Measurements from ENCODE around the gene FMN1.

The FMN1 gene

GRCh38 chr15:32982001-32982400, 212.5 kb downstream of the FMN1 start:
- H3K4me1 ChIP-seq (ENCODE audit: low read depth, poor library complexity, severe bottlenecking): no peaks in the 10 kb centered on the region
- TF ChIP-seq CTCF (conservative IDR thresholded peaks at IDR 0.05; ENCODE audit: low read depth, low read length): no peak
- H4K20me1 ChIP-seq (ENCODE audit: insufficient read depth): no peaks in the 10 kb centered on the region
- H3K9ac ChIP-seq: no peak overlapping the region
- no peak overlapping the region for H3K27ac ChIP-seq
- no peak overlapping the region for H3K4me2 ChIP-seq
- no peak overlapping the region for H2AFZ ChIP-seq (ENCODE audit: low read depth)
- no peaks in the 10 kb centered on the region for H3K36me3 ChIP-seq (ENCODE audit: insufficient read depth)
- no peak overlapping the region for H3K4me3 ChIP-seq (IDR thresholded peaks at IDR 0.05; ENCODE audit: insufficient read depth, low read depth, low read length)
- H3K79me2 ChIP-seq (ENCODE audit: insufficient read depth, low read depth): no peaks in the 10 kb centered on the region
- H3K27me3 ChIP-seq (ENCODE audit: insufficient read depth, low read depth): no peaks in the 10 kb centered on the region

GRCh38 chr15:32981536-32981935, 213.0 kb downstream of the FMN1 start:
- no peaks in the 10 kb centered on the region for H4K20me1 ChIP-seq (ENCODE audit: insufficient read depth)
- no peaks in the 10 kb centered on the region for H3K4me1 ChIP-seq (ENCODE audit: low read depth, poor library complexity, severe bottlenecking)
- no peak for TF ChIP-seq CTCF (conservative IDR thresholded peaks at IDR 0.05; ENCODE audit: low read depth, low read length)
- H3K9ac ChIP-seq: no peak overlapping the region
- no peaks in the 10 kb centered on the region for H3K27me3 ChIP-seq (ENCODE audit: insufficient read depth, low read depth)
- H3K36me3 ChIP-seq (ENCODE audit: insufficient read depth): no peaks in the 10 kb centered on the region
- no peaks in the 10 kb centered on the region for H3K79me2 ChIP-seq (ENCODE audit: insufficient read depth, low read depth)
- H3K4me2 ChIP-seq: no peak overlapping the region
- H3K4me3 ChIP-seq (IDR thresholded peaks at IDR 0.05; ENCODE audit: insufficient read depth, low read depth, low read length): no peak overlapping the region
- no peak overlapping the region for H2AFZ ChIP-seq (ENCODE audit: low read depth)
- no peak overlapping the region for H3K27ac ChIP-seq

GRCh38 chr15:32979710-32980109, 214.8 kb downstream of the FMN1 start:
- no peak for TF ChIP-seq CTCF (conservative IDR thresholded peaks at IDR 0.05; ENCODE audit: low read depth, low read length)
- Histone ChIP-seq H3K36me3 (ENCODE audit: insufficient read depth) (no peaks in the 10 kb centered on the region), H3K9ac (no peak overlapping the region), H3K27me3 (ENCODE audit: insufficient read depth, low read depth) (no peaks in the 10 kb centered on the region), H3K4me2 (no peak overlapping the region), H4K20me1 (ENCODE audit: insufficient read depth) (no peaks in the 10 kb centered on the region), H3K27ac (no peak overlapping the region), H3K79me2 (ENCODE audit: insufficient read depth, low read depth) (no peaks in the 10 kb centered on the region), H3K4me3 (IDR thresholded peaks at IDR 0.05; ENCODE audit: insufficient read depth, low read depth, low read length) (no peak overlapping the region), H3K4me1 (ENCODE audit: low read depth, poor library complexity, severe bottlenecking) (no peaks in the 10 kb centered on the region), H2AFZ (ENCODE audit: low read depth) (no peak overlapping the region)

GRCh38 chr15:32977506-32977905, 217.0 kb downstream of the FMN1 start:
- Histone ChIP-seq H3K4me1 (ENCODE audit: low read depth, poor library complexity, severe bottlenecking) (peaks cover 15% of the 10 kb centered on the region), H3K79me2 (ENCODE audit: insufficient read depth, low read depth) (no peaks in the 10 kb centered on the region), H3K9ac (no peak overlapping the region), H3K4me3 (IDR thresholded peaks at IDR 0.05; ENCODE audit: insufficient read depth, low read depth, low read length) (no peak overlapping the region), H3K4me2 (no peak overlapping the region), H3K27me3 (ENCODE audit: insufficient read depth, low read depth) (no peaks in the 10 kb centered on the region), H3K27ac (no peak overlapping the region), H2AFZ (ENCODE audit: low read depth) (no peak overlapping the region), H4K20me1 (ENCODE audit: insufficient read depth) (no peaks in the 10 kb centered on the region), H3K36me3 (ENCODE audit: insufficient read depth) (no peaks in the 10 kb centered on the region)
- TF ChIP-seq CTCF (conservative IDR thresholded peaks at IDR 0.05; ENCODE audit: low read depth, low read length): no peak
